ENCODE results near the gene ADK. TPM values are rescaled to one million over a fixed set of nuclear protein-coding genes. Genes with fewer than 3 reads are reported as not detected.

The ADK gene
- total RNA-seq, 4 donors from 2014 or later, result 42.3 to 46.3 (median 42.9) TPM

DNA sequence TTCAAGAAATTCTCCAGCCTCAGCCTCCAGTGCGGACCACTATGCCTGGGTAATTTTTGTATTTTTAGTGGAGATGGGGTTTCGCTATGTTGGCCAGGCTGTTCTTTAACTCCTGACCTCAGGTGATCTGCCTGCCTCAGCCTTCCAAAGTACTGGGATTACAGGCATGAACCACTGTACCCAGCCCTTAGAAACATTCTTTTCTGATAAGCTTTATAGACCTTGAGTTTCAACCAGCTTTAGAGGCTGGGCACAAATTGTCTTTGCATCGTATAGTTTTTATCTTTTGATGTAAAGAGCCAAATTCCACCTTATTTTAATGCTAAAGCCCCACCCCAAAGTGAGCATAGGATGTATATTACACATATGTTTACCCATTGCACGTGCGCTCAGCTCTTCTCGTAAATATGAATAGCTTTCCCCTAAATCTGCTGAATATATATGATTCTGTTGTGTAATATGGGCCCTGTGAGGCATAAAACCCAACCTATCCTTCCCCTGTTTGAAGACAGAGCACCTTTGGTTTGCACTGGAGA, 124.8 kb downstream of the ADK start:
- intact Hi-C loops (cut with DNase I; ENCODE audit: low total_unique reads), result no loop called here
- no peak for DNase-seq (ENCODE audit: low spot score in 2 of 2)
- TF ChIP-seq POLR2A (IDR thresholded peaks at IDR 0.05), result no peak
- TF ChIP-seq, protein P1, sequence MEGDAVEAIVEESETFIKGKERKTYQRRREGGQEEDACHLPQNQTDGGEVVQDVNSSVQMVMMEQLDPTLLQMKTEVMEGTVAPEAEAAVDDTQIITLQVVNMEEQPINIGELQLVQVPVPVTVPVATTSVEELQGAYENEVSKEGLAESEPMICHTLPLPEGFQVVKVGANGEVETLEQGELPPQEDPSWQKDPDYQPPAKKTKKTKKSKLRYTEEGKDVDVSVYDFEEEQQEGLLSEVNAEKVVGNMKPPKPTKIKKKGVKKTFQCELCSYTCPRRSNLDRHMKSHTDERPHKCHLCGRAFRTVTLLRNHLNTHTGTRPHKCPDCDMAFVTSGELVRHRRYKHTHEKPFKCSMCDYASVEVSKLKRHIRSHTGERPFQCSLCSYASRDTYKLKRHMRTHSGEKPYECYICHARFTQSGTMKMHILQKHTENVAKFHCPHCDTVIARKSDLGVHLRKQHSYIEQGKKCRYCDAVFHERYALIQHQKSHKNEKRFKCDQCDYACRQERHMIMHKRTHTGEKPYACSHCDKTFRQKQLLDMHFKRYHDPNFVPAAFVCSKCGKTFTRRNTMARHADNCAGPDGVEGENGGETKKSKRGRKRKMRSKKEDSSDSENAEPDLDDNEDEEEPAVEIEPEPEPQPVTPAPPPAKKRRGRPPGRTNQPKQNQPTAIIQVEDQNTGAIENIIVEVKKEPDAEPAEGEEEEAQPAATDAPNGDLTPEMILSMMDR (IDR thresholded peaks at IDR 0.05), result no peak
- H3K4me3 ChIP-seq (ENCODE audit: low read depth, poor library complexity, severe bottlenecking), result no peak overlapping the region
- 95 to 96% methylated on average over 6 of the region's 6 CpGs for WGBS, 2 donors

DNA sequence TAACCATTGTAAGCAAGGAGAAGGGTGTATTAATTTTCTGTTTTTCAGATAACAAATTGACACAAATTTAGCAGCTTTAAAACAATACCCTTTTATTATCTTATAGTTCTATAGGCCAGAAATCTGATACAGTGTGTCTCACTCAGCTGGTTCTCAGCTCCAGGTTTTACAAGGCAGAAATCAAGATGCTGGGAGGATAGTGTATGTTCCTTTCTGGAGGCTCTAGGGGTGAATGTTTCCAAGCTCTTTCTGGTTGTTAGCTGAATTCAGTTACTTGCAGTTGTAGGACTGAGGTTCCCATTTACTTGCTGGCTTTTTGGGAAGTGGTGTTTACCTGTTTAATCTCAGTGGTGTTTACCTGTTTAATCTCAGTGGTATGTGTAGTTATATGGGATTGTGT, 125.4 kb downstream of the ADK start:
- TF ChIP-seq, protein P1 (IDR thresholded peaks at IDR 0.05), result no peak
- intact Hi-C loops (cut with DNase I; ENCODE audit: low total_unique reads), result no loop called here
- no peak overlapping the region for H3K4me3 ChIP-seq (ENCODE audit: low read depth, poor library complexity, severe bottlenecking)
- DNase-seq (ENCODE audit: low spot score in 2 of 2), result no peak

DNA sequence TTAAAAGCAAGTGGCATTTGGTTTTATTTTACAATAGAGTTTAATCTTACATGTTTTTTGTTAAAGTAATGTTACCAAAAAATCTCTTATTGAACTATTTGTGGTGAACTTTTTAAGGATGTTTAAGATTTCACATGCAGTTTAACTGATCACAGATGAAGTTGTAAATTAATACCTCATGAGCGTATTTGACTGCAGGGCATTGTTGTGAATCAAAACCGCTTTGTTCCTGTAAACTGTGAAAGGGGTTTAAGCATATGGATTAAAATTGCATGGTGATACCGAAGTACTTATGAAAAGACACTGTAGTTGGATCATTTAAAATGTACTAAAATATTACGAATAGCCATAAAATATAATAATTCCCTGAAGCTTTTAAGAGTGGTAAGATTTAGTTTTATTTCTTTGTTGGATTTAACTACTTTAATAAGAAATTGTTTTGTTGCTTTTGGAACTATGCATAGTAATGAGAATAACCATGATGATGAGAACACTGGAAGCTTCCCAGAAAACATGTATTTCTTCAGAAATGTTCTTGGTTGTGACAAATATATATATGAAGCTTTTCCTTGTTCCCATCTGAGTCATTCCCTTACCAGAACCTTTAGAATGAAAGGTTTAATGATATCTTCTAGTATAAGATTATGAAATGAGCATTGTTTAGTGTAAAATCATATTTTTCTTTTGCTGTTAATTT, 131.3 kb downstream of the ADK start:
- no peak for DNase-seq (ENCODE audit: low spot score in 2 of 2)
- WGBS, 2 donors, result 42 to 48% methylated on average over 4 of the region's 4 CpGs
- no peak for TF ChIP-seq POLR2A (IDR thresholded peaks at IDR 0.05)
- TF ChIP-seq, protein P1 (IDR thresholded peaks at IDR 0.05), result no peak
- intact Hi-C loops (cut with DNase I; ENCODE audit: low total_unique reads), result no loop called here
- H3K4me3 ChIP-seq (ENCODE audit: low read depth, poor library complexity, severe bottlenecking), result no peak overlapping the region

DNA sequence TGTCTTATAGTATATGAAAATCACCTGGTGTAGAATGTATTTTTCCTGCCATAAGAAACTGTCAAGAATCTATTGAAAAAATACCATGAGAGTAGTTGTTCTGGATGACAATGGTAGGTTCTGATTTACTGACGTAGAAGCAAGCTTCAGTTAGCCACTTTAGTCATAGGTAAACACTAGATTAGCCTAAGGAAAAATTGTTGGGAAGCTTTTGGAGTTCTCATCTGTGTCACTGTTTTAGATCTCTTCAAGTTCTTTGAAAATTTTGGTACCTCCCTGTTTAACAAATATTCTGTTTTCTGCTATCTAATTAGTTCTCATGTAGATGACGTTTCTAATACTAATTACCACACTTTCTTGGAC, 131.8 kb downstream of the ADK start:
- no peak overlapping the region for H3K4me3 ChIP-seq (ENCODE audit: low read depth, poor library complexity, severe bottlenecking)
- TF ChIP-seq, protein P1 (IDR thresholded peaks at IDR 0.05), result no peak
- TF ChIP-seq POLR2A (IDR thresholded peaks at IDR 0.05), result no peak
- DNase-seq (ENCODE audit: low spot score in 2 of 2), result no peak
- intact Hi-C loops (cut with DNase I; ENCODE audit: low total_unique reads), result no loop called here
- 69 to 75% methylated on average over 2 of the region's 2 CpGs for WGBS, 2 donors

DNA sequence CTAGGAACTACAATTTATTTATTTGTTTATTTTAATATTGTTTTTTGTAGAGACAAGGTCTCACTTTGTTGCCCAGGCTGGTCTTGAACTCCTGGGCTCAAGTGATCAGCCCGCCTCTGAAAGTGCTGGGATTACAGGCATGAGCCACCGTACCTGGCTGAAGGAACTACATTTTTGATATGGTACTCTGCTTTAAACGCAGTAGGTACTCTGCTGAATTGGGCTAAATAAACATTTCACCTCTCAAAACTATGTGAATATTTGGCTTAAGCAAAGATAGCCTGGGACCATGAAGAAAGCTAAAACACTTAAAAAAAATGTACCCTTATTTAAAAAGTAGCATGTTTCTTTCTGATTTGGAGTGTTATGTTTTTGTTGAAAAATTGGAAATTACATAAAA, 138.2 kb downstream of the ADK start:
- TF ChIP-seq, protein P1 (IDR thresholded peaks at IDR 0.05), result no peak
- TF ChIP-seq POLR2A (IDR thresholded peaks at IDR 0.05), result no peak
- intact Hi-C loops (cut with DNase I; ENCODE audit: low total_unique reads), result no loop called here
- WGBS, 2 donors, result 78 to 84% methylated on average over 3 of the region's 3 CpGs

DNA sequence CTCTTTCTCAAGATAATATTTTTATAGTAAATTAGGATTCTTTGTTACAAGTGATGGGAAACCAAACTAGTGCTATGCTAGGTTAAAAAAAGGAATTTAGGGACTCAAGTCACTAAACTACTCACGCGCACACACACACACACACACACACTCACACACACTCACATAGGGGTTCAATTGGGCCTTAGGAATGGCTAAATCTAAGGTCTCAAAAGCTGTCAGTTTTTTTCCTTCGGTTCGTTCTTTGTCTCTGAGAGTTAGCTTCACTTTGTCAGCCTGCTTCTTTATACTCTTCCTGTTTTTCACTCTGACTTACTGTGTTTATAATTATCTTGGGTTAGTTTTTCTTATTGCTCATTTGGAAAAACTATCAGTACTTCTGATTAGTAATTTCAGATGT, 138.9 kb downstream of the ADK start:
- TF ChIP-seq POLR2A (IDR thresholded peaks at IDR 0.05), result no peak
- TF ChIP-seq, protein P1 (IDR thresholded peaks at IDR 0.05), result no peak
- 23 to 27% methylated on average over 4 of the region's 4 CpGs for WGBS, 2 donors
- no peak overlapping the region for H3K4me3 ChIP-seq (ENCODE audit: low read depth, poor library complexity, severe bottlenecking)
- intact Hi-C loops (cut with DNase I; ENCODE audit: low total_unique reads), result no loop called here
- DNase-seq (ENCODE audit: low spot score in 2 of 2), result no peak

More for the DNA sequence above, 138.2 kb downstream of the ADK start:
- no peak for DNase-seq (ENCODE audit: low spot score in 2 of 2)
- H3K4me3 ChIP-seq (ENCODE audit: low read depth, poor library complexity, severe bottlenecking), result no peak overlapping the region

All from lower leg skin (tissue), 4 donors.